NCI-H2171 treated with DMSO at 0.1 percent for 48 hours (cell line): Measurements from ENCODE around the gene ADPRH.

ENCODE experiments used
- DNase-seq: peaks from one replicate; lab custom pipeline; 2025; lab: John Stamatoyannopoulos, UW

ADPRH gene

DNA sequence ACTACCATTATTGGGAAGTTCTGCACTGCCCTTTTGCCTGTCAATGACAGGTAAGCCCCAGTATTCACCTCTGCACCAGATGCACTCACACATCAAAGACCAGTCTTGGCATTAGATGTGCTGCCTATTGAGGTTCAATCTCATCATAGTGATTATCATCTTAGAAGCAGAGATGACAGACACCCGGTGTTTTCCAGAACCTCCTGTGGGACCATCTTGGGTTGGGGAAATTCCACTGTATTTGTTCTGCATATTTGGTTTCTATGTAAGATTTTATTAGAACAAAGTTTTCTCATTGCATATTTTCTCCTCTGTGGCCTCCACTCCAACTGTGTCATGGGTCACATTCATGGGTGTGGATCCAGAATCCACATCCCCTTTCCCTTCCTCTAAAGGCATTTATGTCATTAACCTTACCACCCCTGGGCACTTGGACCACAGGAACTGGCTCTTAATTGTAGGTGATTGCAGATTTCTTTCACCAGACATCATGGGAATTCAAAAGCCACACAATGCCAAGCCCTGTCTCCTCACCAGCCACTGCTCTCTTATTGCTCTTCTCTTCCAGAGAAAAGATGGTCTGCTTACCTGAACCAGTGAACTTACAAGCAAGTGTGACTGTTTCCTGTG is 49.6 kb downstream of the ADPRH start:
- no peak for DNase-seq

DNA sequence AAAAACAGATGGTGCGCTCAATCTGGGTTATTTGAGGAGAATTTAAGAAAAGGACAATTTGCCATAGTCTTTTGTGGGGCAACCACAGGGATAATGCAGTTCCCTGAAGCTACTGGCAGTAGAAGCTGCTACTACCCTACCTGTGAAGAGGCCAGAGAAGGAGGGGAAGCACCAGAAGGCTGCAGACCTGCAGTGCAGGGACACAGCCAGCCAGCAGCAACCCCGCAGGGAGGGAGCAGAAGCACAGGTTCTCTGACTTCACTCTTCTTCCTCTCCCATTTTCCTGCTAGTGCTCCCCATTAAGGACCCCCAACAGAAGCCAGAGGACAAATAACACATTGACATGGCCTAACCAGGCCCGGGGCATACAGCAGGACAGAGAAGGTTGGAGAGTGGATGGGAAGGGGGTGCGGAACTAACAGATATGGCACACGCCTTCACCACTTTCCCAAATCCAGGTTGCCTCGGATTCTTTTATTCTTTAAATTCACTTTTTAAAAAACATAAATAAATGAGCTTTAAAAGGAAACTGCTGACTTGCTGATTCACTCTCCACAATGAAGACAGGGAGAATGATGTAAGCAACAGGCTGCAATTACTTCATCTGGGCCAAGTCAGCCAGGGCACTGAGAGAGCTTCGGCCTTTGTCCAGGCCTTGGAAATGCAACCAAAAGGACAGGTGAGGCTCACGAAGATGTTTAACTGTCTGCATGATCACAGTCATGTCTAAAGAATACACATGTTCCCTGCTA is 51.0 kb downstream of the ADPRH start:
- DNase-seq, result no peak

DNA sequence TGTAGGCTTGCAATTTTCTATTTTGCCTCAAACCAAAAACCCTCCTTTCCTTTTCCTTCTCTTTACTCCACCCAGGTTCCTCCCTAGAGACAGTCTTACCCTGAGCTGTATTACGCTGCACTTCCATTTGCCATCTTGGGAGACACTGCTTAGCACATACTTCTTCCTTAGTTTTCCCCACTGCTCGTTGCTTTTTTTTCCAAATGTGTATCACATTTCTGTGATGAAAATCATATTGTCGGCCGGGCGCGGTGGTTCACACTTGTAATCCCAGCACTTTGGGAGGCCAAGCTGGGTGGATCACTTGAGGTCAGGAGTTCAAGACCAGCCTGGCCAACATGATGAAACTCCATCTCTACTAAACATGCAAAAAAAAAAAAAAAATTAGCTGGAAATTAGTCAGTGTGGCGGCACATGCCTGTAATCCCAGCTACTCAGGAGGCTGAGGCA is 51.6 kb downstream of the ADPRH start:
- DNase-seq, result no peak

DNA sequence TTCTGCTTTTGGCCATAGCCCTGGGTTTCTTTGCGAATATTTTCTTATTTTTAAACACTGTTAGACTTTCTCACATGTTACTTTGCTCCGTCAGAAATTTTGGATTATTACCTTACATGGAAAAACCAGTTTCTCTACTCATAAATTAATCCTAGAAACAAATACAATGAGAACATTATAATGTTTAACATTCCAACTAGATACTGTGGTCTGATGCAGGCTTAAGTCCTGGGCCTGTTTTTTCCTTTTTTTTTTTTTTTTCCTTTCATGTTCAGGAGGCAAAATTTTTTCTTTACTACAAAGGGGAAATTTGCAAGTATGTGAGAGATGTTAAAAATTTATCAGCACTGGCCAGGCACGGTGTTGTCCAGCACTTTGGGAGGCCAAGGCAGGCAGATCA is 52.2 kb downstream of the ADPRH start:
- no peak for DNase-seq

DNA sequence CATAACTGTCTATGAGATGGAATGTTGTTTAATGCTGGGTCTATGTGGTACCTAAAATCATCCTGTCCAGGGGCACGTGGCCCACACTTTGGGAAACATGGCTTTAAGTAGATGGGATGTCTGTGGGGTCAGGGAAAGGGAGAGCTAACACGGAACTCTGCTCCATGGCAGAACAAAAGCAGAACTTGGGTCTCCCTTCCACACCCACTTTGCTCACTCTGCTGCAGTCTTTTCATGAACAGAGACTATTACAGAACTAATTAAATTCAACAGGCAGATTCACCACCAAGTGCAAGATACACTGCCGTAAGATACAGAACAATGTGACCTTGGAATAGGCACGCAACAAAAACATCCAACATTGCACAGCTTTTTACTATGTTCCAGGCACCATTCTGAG is 52.9 kb downstream of the ADPRH start:
- no peak for DNase-seq

DNA sequence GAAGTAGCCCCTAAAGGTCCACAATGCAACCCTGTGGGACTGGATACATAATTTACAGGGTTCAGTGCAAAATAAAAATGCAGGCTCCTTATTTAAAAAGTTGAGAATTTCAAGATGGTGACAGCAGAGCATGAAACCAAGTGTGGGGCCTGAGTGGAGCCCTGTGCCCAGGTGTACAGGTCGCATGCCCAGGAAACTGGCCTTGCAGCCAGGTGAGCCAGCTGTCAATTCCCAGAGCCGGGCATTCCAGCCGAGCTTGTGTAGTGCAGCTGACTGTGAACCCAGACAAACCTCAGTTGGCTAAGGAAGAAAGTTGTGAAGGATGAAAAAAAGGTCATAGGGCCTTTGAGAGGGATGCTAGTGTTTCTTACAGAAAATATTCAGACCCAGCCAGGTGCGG is 53.5 kb downstream of the ADPRH start:
- DNase-seq, result no peak

DNA sequence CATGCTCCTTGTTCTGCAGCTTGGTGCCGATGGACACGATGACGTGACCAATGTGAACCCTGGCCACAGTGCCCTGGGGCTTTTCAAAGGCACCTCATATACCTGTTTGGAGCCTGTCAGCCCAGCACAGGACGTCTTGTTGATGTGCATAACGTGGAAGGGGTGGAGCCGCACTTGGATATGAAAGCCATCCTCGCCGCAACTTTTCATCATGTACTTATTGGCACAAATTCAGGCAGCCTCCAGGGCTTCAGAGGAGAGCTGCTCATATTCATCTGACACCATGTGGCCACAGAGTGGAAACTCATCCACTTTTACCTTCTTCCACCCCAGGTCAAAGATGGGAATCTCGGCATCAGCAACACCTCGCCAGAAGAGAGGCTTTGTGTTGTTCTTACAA is 56.4 kb downstream of the ADPRH start:
- DNase-seq, result no peak

DNA sequence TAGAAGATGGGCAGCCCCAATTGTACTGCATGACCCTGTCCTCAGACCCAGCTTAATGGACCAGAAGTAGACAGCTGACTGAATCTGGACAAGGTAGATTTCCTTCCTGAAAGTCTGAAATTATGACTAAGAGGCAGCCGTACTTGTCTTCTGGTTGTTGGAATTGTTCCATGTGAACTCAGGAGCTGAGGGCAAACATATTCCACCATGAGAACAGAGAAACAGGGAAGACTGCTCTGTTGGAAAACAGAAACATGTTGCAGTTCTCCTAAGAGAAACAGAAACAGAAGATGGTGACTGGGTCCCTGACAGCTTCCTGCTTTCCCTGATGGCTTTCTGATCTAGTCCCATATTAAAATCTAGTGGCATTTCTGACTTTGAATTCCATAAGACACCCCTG is 57.0 kb downstream of the ADPRH start:
- no peak for DNase-seq

DNA sequence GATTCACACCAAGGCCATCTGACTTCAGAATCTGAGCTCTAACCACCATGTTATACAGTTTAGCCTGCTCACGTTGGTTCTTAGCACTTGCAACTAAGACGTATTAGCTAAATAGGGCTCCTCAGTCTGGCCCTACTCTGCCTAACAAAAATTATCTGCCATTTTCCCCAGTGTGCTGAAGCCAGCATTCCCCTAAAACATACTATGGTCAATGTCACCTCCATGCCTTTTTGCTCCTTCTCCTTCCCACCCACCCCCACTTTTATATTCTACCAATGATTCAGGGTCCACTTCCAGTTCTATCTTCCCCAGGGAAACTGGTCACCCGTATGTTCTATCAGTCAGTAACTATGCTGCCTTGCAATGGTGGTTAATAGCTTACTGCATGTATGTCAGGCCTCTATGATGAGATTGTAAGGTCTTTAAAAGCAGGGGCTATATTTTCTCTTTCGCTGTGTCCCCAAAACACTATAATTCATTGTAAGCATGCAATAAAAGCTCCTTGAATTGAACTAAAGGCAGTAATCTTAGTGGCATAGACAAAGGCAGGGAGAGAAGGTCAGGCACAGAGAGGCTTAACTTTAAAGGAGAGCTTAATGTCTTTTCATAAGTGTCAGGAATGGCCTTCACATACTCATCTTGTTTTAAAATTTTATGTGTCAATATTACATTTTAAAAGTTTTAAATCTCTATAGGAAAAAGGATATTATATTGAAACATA is 57.8 kb downstream of the ADPRH start:
- DNase-seq, result no peak

DNA sequence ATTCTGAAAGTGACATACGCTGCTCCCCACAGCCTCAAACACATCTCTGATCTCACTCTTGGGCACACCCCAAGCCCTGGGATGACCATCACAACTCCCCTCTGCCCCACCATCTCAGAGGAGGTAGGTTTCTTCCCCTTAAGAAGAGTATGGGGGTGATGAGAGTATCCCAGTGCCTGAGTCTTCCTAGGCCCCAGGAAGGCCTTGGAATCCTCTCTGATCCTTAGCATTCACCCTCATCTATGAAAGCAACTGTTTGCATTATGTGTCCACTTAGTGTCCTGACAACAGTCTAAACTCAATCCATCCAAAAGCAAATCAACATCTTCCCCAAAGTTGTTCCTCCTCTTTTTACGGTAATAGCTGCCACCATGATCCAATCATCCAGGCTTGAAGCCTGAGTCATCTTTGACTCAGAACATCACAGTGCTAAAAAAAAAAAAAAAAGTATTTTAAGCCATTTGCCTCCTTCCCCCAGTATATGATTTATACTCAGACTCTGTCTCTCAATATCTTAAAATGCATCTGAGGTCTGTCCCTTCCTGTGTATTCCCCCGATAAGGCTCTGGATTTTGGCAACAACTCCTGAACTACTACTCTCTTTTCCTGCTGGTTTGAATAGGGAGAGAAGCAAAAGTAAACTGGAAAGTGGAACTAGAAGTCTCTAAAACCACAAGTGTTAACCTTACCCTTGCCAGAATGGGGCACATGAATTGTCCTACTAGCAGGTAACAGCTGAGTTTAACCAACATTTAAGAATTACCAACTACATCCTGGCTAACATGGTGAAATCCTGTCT is 58.6 kb downstream of the ADPRH start:
- DNase-seq, result no peak
